Stimulated activated CD4-positive, alpha-beta T cell treated with anti-CD3 and anti-CD28 coated beads, Interleukin-4, amount 100 ng/mL, for 24 hours (primary cell): ENCODE measurements around the gene WFDC11.
"Not testable (repeated sequence)": the region's sequence is repeated elsewhere in the genome, so short reads cannot be mapped to it uniquely, and the experiment has no call there.

ENCODE experiments used
- DNase-seq: peaks from one replicate; pipeline ENCODE4 v3.0.0-alpha.2; 2020

The WFDC11 gene

DNA sequence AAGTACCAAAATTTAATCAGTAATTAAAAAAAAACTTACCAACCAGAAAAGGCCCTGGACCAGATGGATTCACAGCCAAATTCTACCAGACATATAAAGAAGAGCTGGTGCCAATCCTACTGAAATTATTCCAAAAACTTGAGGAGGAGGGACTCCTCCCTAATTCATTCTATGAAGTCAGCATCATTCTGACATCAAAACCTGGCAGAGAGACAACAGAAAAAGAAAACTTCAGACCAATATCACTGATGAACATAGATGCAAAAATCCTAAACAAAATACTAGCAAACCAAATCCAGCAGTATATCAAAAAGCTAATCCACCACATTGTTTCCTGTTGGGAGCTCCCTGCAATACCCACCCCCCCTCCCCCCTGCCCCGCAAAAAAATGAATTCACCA, at the start of gene WFDC11:
Gene WFDC11, minus strand, starts transcription at position 101 of the 400 bp plus-strand sequence. CDS start 19,639 bp downstream, outside the sequence.
- DNase-seq: no peak

DNA sequence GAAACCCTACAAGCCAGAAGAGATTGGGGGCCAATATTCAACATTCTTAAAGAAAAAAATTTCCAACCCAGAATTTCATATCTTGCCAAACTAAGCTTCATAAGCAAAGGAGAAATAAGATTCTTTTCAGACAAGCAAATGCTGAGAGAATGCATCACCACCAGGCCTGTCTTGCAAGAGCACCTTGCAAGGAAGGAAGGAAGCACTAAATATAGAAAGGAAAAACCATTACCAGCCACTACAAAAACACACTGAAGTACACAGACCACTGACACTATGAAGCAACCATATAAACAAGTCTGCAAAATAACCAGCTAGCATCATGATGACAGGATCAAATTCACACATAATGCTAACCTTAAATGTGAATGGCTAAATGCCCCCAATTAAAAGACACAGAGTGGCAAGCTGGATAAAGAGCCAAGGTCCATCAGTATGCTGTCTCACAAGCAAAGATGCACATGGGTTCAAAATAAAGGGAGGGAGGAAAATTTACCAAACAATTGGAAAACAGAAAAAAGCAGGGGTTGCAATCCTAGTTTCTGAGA, 46.2 kb upstream of the WFDC11 start:
- DNase-seq: not testable (repeated sequence)

DNA sequence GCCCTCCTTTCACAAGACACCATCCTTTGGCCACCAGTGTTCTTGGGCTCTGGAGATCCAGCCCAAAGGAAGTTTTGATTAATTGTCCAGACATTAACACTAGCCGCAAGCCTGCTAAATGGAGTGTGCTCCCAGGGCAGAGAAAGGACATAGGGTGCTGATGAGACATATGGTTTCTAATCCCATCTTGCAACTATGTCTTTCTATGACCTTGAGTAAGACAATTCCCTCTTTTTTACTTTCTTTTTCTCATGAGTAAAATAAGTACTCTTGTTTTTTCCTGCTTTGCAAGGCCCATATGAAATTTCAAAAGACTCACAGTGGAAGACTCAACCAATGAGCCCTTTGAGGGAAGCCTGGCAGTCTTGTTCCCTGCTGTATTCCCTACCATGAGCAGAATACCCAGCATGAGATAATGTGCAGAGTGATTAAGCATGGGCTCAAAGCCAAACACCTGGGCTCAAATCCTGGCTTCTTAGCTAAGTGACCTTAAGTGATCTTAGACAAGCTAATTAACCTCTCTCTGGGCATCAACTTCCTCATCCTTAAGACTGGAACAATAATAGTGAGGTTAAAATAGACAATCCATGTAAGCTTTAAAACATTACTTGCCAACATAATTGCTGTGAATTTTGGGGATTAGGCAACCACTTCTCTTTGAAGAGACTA, 35.1 kb upstream of the WFDC11 start, which contains the start of gene WFDC10B:
Gene WFDC10B, minus strand, starts transcription at position 51 of the 669 bp plus-strand sequence. CDS start 19,027 bp downstream, outside the sequence.
- no peak for DNase-seq

DNA sequence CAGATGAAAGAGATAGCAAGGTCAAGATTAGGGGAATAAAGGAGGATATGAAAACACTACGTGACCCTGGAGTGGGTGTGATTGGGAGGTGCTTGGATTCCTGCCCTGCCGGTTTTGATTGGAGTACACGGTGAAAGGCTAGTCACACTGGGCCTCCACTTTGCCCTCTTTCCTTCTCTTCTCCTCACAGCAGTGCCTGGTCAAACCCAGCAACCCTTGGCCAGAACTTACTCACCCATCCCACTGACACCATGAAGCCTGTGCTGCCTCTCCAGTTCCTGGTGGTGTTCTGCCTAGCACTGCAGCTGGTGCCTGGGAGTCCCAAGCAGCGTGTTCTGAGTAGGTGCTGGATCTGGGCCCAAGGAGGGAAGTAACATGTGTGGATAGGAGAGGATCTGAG, 31.8 kb upstream of the WFDC11 start, which contains the start of gene WFDC13:
Gene WFDC13, plus strand, starts transcription at position 166 of the 400 bp plus-strand sequence. Its CDS starts 86 bp downstream, at position 252.
- DNase-seq: no peak

DNA sequence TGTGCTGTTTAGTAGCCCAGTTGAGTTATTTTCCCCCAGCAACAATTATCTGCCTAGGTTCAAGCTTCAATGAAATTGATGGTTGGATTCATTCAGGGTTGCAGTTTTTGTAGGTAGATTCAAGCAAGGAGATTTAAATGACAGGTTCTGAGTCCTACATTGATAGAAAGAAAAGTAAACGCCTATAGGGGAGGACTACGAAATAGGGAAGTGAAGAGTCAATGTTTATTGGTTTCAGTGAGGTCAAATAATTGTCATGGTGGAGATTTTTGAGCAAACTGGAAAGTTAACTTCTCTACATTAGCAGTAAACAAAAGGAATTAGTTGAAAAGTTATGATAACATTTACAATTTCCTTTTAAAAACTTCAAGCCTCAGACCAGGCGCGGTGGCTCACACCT, 31.1 kb upstream of the WFDC11 start:
- DNase-seq: no peak

DNA sequence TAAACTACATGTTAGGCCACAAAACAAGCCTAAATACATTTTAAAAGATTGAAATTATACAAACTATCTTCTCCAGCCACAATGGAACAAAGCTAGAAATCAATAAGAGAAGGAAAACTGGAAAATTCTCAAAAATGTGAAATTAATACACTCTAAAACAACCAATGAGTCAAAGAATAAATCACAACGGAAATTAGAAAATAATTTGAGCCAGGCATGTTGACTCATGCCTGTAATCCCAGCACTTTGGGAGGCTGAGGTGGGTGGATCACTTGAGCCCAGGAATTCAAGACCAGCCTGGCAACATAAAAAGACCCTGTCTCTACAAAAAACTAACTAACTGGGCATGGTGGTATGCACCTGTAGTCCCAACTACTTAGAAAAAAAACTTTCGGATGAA, 25.5 kb upstream of the WFDC11 start:
- no peak for DNase-seq

DNA sequence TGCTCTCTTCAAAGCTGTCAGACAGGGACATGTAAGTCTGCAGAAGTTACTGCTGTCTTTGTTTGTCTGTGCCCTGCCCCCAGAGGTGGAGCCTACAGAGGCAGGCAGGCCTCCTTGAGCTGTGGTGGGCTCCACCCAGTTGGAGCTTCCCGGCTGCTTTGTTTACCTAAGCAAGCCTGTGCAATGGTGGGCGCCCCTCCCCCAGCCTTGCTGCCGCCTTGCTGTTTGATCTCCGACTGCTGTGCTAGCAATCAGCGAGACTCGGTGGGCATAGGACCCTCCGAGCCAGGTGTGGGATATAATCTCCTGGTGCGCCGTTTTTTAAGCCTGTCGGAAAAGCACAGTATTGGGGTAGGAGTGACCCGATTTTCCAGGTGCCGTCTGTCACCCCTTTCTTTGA, 23.3 kb upstream of the WFDC11 start:
- DNase-seq: not testable (repeated sequence)

DNA sequence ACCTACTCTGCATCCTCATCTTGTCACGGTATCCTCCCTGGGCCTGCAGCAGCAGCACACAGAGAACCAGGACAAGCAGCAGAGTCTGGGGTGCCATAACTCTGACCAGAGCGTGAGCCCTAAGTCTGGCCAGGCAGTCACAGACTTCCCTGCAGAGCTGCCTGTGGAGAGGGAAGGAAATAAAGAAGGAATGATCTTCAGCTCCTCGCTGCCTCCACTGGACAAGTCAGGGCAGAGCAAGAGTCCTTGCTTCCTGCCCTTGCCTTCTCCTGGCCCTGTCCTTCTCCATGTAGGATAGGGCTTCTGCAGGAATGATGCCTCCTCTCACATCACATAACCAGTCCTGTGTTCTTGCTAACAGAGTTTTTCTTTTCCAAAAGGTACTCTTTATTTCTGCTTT, 15.9 kb upstream of the WFDC11 start:
- DNase-seq: no peak

DNA sequence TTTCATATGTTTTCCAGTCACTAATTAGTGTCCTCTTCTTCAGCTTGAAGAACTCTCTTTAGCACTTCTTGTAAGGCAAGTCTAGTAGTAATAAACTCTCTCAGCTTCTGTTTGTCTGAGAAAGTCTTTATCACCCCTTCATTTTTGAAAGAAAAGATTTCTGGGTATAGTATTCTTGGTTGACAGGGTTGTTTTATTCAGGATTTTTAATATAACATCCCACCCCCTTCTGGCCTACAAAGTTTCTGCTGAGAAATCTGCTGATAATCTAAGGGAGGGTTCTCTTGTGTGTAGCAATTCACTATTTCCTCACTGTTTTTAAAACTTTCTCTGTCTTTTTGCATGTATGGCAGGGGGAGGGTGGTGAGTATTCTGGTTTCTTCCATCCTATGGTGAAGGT, 9.6 kb upstream of the WFDC11 start:
- no peak for DNase-seq

DNA sequence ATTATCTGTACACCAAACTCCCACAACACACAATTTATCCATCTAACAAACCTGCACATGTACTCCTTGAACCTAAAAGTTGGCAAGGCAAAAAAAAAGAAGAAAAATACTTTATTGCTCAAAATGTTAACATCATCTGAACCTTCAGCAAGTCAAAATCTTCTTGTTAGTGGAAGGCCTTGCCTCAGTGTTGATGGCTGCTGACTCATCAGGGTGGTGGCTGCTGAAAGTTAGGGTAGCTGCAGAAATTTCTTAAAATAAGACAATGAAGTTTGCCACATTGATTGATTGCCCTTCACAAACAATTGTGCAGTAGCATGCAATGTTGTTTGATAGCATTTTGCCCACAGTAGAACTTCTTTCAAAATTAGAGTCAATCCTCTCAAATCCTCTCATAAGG, 2.7 kb upstream of the WFDC11 start:
- no peak for DNase-seq

DNA sequence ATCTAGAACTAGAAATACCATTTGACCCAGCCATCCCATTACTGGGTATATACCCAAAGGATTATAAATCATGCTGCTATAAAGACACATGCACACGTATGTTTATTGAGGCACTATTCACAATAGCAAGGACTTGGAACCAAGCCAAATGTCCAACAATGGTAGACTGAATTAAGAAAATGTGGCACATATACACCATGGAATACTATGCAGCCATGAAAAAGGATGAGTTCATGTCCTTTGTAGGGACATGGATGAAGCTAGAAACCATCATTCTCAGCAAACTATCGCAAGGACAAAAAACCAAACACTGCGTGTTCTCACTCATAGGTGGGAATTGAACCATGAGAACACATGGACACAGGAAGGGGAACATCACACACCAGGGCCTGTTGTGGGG, 13.0 kb downstream of the WFDC11 start:
- DNase-seq: not testable (repeated sequence)

DNA sequence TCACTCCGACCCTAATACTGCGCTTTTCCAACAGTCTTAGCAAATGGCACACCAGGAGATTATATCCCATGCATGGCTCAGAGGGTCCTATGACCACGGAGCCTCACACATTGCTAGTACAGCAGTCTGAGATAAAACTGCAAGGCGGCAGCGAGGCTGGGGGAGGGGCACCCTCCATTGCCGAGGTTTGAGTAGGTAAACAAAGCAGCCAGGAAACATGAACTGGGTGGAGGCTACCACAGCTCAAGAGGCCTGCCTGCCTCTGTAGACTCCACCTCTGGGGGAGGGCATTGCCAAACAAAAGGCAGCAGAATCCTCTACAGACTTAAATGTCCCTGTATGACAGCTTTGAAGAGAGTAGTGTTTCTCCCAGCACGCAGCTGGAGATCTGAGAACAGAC, 18.3 kb downstream of the WFDC11 start:
- not testable (repeated sequence) for DNase-seq

DNA sequence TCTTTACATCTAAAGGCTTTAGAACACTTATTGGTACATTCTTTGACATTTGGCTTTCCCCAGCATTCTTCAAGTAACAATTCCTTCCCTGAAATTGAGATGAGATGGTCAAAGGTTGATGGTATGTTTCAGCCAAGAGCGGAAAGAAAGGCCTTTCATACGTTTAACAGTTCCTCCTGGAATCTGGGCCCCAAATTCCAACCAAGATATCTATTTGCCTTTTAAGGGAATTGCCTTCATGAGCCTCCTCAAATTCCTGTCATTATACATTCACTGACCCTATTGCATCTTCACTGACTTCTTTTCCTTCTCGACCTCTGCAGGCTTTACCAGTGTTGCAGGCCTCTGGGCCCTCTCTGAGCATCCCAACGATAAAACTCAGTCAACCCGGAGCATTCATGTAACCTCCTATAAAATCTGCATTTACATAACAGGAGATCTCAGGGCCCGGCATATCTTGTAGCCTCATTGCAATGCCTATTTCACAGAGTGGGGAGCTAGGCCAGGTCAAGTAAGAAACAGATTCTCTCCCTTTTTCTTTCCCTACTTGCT, 20.7 kb downstream of the WFDC11 start:
- no peak for DNase-seq

DNA sequence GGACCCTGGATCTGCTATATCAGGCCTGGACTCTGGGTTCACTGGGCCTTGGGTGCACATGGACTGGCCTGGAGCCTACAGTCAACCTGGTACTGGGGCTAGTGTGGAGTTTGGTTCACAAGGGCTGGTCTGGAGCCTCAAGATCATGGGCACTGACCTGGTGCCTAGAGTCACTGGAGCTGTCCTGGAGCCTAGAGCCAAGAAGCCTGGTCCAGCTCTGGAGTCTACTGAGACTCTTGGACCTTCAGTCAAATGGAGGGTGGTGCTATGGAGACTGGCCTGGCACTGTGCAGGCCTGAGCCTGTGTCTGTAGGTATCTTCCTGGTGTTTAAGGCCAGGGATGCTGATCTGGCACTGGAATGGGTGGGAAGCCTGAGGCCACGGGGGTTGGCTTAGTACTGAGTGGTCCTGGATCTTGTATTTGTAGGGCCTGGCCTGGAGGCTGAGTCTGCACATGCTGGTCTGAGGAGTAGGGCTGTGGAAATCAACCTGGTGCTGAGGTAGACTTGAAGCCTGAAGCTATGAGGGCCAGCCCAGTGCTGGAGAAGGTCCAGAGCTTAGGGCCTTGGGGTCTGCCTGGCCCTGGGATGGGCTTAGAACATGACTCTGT, 22.5 kb downstream of the WFDC11 start:
- DNase-seq: no peak

DNA sequence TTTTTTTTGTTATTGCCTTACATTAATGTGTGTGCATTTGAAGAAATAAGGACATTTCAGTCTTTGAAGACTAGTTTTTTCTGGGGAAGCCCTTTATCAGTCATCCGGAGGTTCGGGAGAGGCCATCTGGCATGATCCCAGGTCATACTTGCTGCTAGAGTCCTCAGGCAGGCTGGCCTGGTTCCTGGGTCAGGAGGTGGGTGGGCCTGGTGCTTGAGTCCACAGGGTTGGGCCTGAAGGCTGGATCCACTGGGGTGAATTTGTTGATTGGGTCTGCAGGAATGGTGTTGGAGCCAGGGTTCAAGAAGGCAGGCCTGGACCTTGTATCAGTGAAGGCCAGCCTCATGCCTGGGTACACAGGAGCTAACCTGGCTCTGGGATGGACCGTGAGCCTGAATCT, 23.2 kb downstream of the WFDC11 start:
- no peak for DNase-seq

DNA sequence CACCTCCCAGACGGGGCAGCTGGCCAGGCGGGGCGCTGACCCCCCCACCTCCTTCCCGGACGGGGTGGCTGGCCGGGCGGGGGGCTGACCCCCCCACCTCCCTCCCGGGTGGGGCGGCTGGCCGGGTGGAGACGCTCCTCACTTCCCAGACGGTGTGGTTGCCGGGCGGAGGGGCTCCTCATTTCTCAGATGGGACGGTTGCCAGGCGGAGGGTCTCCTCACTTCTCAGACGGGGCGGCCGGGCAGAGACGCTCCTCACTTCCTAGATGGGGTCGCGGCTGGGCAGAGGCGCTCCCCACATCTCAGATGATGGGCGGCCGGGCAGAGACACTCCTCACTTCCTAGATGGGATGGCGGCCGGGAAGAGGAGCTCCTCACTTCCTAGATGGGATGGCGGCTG, 24.2 kb downstream of the WFDC11 start:
- not testable (repeated sequence) for DNase-seq

DNA sequence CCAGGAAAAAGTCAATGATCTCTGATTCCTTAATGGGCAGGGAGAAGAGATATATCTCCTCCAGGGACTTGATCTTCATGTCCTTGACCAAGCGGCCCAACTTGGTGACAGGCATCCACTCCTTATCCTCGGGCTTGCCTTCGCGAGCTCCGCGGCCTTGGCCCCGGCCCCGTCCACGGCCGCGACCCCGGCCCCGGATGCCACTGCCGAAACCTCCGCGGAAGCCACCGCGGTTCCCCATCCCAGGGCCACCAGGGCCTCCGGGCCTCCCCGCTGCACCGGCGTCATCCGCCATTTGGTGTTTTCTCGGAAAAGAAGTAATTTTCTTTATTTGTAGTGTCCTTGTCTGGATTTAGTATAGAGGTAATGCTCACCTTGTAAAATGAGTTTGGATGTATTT, 29.0 kb downstream of the WFDC11 start:
- DNase-seq: not testable (repeated sequence)

DNA sequence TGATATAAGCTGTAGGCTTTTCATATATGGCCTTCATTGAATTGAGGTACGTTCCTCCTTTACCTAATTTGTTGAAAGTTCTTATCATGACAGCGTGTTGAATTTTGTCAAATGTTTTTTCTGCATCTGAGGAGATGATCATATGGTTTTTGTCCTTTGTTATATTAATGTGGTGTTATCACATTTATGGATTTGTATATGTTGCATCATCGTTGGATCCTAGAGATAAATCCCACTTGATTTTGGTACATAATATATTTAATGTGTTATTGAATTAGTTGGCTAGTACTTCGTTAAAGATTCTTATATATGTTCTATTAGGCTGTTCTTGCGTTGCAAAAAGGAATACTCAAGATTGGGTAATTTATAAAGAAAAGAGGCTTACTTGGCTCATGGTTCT, 30.4 kb downstream of the WFDC11 start:
- DNase-seq: no peak

DNA sequence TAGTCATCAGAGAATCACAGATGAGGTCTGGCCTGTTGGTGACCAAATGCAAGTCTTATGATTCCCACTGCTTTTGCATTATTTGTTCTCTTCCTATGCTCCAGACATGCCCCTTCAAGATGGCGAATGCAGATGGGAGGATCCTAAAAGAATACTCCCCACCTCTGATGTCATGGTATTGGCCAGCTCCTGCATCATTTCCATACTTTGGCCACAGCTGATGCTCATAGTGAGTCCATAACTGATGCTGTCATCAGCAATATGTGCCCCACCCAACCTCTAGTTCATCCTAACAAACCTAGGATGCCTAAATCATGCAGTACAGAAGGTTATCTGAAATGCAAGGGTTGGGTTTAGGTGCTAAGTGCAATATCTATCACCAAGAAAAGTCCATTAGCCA, 33.5 kb downstream of the WFDC11 start:
- no peak for DNase-seq

DNA sequence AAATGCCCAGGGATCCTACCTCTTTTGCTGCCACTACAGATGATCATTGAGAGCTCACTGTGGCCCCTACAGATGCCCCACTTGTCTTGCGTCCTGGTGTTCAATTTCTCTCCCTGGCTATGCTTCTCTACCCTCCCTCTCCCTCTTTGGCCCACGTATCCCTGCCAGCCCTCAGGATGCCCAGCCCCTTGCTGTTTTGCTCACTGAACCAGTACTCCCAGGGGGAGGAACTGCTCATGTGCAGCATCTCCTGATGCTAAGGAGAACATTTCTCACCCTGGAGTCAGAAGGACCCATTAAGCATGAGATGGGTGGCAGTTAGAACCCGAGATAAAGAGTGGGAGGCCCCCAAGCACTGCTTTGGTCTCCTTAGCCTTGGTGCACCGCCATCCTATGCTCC, 38.9 kb downstream of the WFDC11 start, which contains the start of gene WFDC9:
Gene WFDC9, minus strand, starts transcription at position 101 of the 400 bp plus-strand sequence. CDS start 21,103 bp downstream, outside the sequence.
- no peak for DNase-seq

DNA sequence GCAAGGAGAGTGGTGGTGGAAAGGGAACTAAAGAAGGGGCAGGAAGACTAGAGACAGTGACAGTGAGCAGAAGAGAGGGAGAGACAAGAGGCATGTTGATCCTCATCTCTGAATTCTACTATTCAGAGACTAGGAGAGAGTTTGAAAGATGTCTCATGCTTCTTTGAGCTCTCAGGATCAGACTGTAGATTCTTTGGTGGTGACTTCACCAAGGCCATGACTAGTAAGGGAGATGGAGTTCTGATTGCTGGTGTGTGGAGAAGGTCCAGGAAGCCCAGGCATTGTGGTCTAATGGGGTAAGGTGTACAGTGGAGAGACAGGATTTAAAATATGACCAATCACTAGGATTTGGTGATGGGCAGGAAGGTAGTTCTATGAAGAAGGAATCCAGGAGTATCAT, 39.7 kb downstream of the WFDC11 start:
- no peak for DNase-seq

DNA sequence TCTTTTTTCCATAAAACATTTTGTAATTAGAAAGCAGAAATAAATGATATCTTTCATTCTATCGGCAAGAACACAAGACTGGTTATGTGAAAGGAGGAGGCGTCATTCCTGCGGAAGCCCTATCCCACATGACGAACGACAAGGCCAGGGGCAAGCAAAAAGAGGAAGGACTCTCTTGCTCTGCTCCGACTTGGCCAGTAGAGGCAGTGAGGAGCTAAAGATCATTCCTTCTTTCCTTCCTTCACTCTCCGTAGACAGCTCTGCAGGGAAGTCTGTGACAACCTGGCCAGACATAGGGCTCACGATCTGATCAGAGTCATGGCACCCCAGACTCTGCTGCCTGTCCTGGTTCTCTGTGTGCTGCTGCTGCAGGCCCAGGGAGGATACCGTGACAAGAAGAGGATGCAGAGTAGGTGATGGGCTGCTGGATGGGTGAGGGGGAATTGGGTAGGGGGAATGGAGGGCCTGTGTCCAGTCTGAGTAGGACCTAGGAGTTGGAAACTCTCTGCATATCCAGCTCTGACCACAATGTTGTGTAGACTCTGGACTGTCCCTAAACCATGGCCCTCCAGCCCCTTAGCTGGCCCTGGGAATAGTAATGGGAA, 40.4 kb downstream of the WFDC11 start, which contains the start of gene WFDC10A:
Gene WFDC10A, plus strand, starts transcription at position 244 of the 605 bp plus-strand sequence. Its CDS starts 75 bp downstream, at position 319.
- DNase-seq: peak; percentile 32

DNA sequence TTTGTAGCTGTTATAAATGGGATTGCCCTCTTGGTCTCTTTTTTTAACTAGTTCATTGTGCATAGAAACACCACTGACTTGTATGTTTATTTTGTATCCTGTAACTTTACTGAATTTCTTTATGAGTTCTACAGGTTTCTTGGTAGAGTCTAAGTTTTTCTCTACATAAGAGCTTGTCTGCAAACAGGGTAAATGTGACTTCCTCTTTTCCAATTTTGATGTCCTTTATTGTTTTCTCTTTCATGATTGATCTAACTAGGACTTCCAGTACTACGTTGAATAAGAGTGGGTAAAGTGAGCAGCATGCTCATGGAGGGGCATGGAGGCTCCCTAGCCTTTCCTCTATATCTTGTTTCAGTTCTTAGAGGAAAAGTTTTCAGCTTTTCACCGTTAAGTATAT, 43.5 kb downstream of the WFDC11 start:
- no peak for DNase-seq
